ENCODE data around the gene PHC3. TPM values are rescaled to one million over a fixed set of nuclear protein-coding genes. Genes with fewer than 3 reads are reported as not detected.
A peak's percentile ranks its signal among the peaks of the same experiment; 100 is the strongest.

Gene PHC3
- polyA plus RNA-seq, 1 donor: 26.6 TPM

GRCh38 chr3:170079536-170080165, 101.9 kb downstream of the PHC3 start:
- Histone ChIP-seq H3K4me3 (ENCODE audit: low read length) (no peak overlapping the region), H3K27me3 (ENCODE audit: control insufficient read depth, insufficient read depth, low read length) (no peaks in the 10 kb centered on the region), H3K36me3 (ENCODE audit: control insufficient read depth, insufficient read depth, low read length) (peaks cover 17% of the 10 kb centered on the region), H3K27ac (ENCODE audit: low read length) (peak overlapping the region; percentile 95), H3K4me1 (ENCODE audit: control insufficient read depth, insufficient read depth, low read length) (peaks cover 49% of the 10 kb centered on the region), H3K9me3 (ENCODE audit: control insufficient read depth, low read depth, low read length) (no peaks in the 10 kb centered on the region)
- DNase-seq: peak in 1 of 2 donors; percentile 64
- WGBS (ENCODE audit: insufficient coverage, low lambda C conversion rate): no CpG with 5 or more reads among the region's 2 CpGs

GRCh38 chr3:170078620-170079281, 102.8 kb downstream of the PHC3 start:
- Histone ChIP-seq H3K27ac (ENCODE audit: low read length) (peak overlapping the region; percentile 95), H3K27me3 (ENCODE audit: control insufficient read depth, insufficient read depth, low read length) (no peaks in the 10 kb centered on the region), H3K9me3 (ENCODE audit: control insufficient read depth, low read depth, low read length) (no peaks in the 10 kb centered on the region), H3K4me1 (ENCODE audit: control insufficient read depth, insufficient read depth, low read length) (peaks cover 49% of the 10 kb centered on the region), H3K4me3 (ENCODE audit: low read length) (no peak overlapping the region), H3K36me3 (ENCODE audit: control insufficient read depth, insufficient read depth, low read length) (peaks cover 17% of the 10 kb centered on the region)
- peak; percentile 67 to 86 for DNase-seq
- no CpG with 5 or more reads among the region's 13 CpGs for WGBS (ENCODE audit: insufficient coverage, low lambda C conversion rate)

GRCh38 chr3:170077361-170077760, 104.2 kb downstream of the PHC3 start:
- peaks cover 49% of the 10 kb centered on the region for H3K4me1 ChIP-seq (ENCODE audit: control insufficient read depth, insufficient read depth, low read length)
- DNase-seq: peak; percentile 73 to 92
- no peak overlapping the region for H3K4me3 ChIP-seq (ENCODE audit: low read length)
- peak overlapping the region; percentile 95 for H3K27ac ChIP-seq (ENCODE audit: low read length)
- peaks cover 8% of the 10 kb centered on the region for H3K36me3 ChIP-seq (ENCODE audit: control insufficient read depth, insufficient read depth, low read length)
- no CpG with 5 or more reads among the region's 10 CpGs for WGBS (ENCODE audit: insufficient coverage, low lambda C conversion rate)
- no peaks in the 10 kb centered on the region for H3K27me3 ChIP-seq (ENCODE audit: control insufficient read depth, insufficient read depth, low read length)
- H3K9me3 ChIP-seq (ENCODE audit: control insufficient read depth, low read depth, low read length): no peaks in the 10 kb centered on the region

DNA sequence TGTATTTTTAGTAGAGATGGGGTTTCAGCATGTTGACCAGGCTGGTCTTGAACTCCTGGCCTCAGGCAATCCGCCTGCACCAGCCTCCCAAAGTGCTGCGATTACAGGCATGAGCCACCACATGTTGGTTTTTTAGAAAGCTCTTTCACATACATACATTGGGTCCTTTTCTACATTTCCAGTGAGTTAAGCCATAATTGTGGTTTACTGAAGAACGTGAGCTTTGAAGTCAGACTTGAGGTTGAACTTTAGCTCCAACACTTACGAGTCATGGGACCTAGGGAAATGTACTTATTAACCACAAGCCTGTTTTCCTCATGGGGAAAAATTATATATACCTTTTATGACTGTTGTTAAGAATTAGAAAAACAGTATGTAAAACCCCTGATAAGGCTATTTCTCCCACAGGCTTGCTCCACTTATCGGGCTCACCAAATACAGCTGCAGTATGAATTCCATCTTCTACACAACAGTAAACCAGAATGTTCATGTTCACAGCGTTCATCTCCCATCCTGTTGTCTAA, 104.8 kb downstream of the PHC3 start:
- WGBS (ENCODE audit: insufficient coverage, low lambda C conversion rate): 0% methylated on average over 1 of the region's 6 CpGs
- peaks cover 49% of the 10 kb centered on the region for H3K4me1 ChIP-seq (ENCODE audit: control insufficient read depth, insufficient read depth, low read length)
- H3K27ac ChIP-seq (ENCODE audit: low read length): peak overlapping the region; percentile 95
- H3K27me3 ChIP-seq (ENCODE audit: control insufficient read depth, insufficient read depth, low read length): no peaks in the 10 kb centered on the region
- DNase-seq: peak; percentile 87 to 95
- H3K9me3 ChIP-seq (ENCODE audit: control insufficient read depth, low read depth, low read length): no peaks in the 10 kb centered on the region
- peaks cover 6% of the 10 kb centered on the region for H3K36me3 ChIP-seq (ENCODE audit: control insufficient read depth, insufficient read depth, low read length)
- no peak overlapping the region for H3K4me3 ChIP-seq (ENCODE audit: low read length)

- 40% methylated on average over 1 of the region's 4 CpGs for WGBS (ENCODE audit: insufficient coverage, low lambda C conversion rate)
- peaks cover 47% of the 10 kb centered on the region for H3K4me1 ChIP-seq (ENCODE audit: control insufficient read depth, insufficient read depth, low read length)
- no peaks in the 10 kb centered on the region for H3K9me3 ChIP-seq (ENCODE audit: control insufficient read depth, low read depth, low read length)
- peak in 1 of 2 donors; percentile 60 for DNase-seq
- H3K36me3 ChIP-seq (ENCODE audit: control insufficient read depth, insufficient read depth, low read length): peaks cover 8% of the 10 kb centered on the region
- peak overlapping the region; percentile 95 for H3K27ac ChIP-seq (ENCODE audit: low read length)
- H3K4me3 ChIP-seq (ENCODE audit: low read length): no peak overlapping the region
- H3K27me3 ChIP-seq (ENCODE audit: control insufficient read depth, insufficient read depth, low read length): no peaks in the 10 kb centered on the region
Measured at GRCh38 chr3:170075441-170076091, 106.0 kb downstream of the PHC3 start.

- Histone ChIP-seq H3K9me3 (ENCODE audit: control insufficient read depth, low read depth, low read length) (no peaks in the 10 kb centered on the region), H3K36me3 (ENCODE audit: control insufficient read depth, insufficient read depth, low read length) (peaks cover 43% of the 10 kb centered on the region), H3K4me1 (ENCODE audit: control insufficient read depth, insufficient read depth, low read length) (no peaks in the 10 kb centered on the region), H3K27me3 (ENCODE audit: control insufficient read depth, insufficient read depth, low read length) (no peaks in the 10 kb centered on the region), H3K4me3 (ENCODE audit: low read length) (no peak overlapping the region), H3K27ac (ENCODE audit: low read length) (no peak overlapping the region)
- WGBS (ENCODE audit: insufficient coverage, low lambda C conversion rate): no CpG with 5 or more reads among the region's 18 CpGs
- DNase-seq: no peak
Measured at GRCh38 chr3:170064108-170064507, 117.4 kb downstream of the PHC3 start.

- Histone ChIP-seq H3K4me1 (ENCODE audit: control insufficient read depth, insufficient read depth, low read length) (no peaks in the 10 kb centered on the region), H3K9me3 (ENCODE audit: control insufficient read depth, low read depth, low read length) (no peaks in the 10 kb centered on the region), H3K27me3 (ENCODE audit: control insufficient read depth, insufficient read depth, low read length) (no peaks in the 10 kb centered on the region), H3K36me3 (ENCODE audit: control insufficient read depth, insufficient read depth, low read length) (peaks cover 40% of the 10 kb centered on the region), H3K27ac (ENCODE audit: low read length) (no peak overlapping the region), H3K4me3 (ENCODE audit: low read length) (no peak overlapping the region)
- WGBS (ENCODE audit: insufficient coverage, low lambda C conversion rate): 90% methylated on average over 2 of the region's 15 CpGs
- DNase-seq: no peak
Measured at GRCh38 chr3:170063691-170064090, 117.8 kb downstream of the PHC3 start.

GRCh38 chr3:170062769-170063168, 118.8 kb downstream of the PHC3 start:
- Histone ChIP-seq H3K4me3 (ENCODE audit: low read length) (no peak overlapping the region), H3K9me3 (ENCODE audit: control insufficient read depth, low read depth, low read length) (no peaks in the 10 kb centered on the region), H3K4me1 (ENCODE audit: control insufficient read depth, insufficient read depth, low read length) (no peaks in the 10 kb centered on the region), H3K36me3 (ENCODE audit: control insufficient read depth, insufficient read depth, low read length) (peaks cover 43% of the 10 kb centered on the region), H3K27me3 (ENCODE audit: control insufficient read depth, insufficient read depth, low read length) (no peaks in the 10 kb centered on the region), H3K27ac (ENCODE audit: low read length) (no peak overlapping the region)
- whole genome bisulfite sequencing (ENCODE audit: insufficient coverage, low lambda C conversion rate): 100% methylated on average over 1 of the region's 16 CpGs
- no peak for DNase-seq

GRCh38 chr3:170062068-170062467, 119.5 kb downstream of the PHC3 start:
- Histone ChIP-seq H3K4me1 (ENCODE audit: control insufficient read depth, insufficient read depth, low read length) (no peaks in the 10 kb centered on the region), H3K27me3 (ENCODE audit: control insufficient read depth, insufficient read depth, low read length) (no peaks in the 10 kb centered on the region), H3K9me3 (ENCODE audit: control insufficient read depth, low read depth, low read length) (no peaks in the 10 kb centered on the region), H3K27ac (ENCODE audit: low read length) (no peak overlapping the region), H3K4me3 (ENCODE audit: low read length) (no peak overlapping the region), H3K36me3 (ENCODE audit: control insufficient read depth, insufficient read depth, low read length) (peaks cover 48% of the 10 kb centered on the region)
- no peak for DNase-seq
- WGBS (ENCODE audit: insufficient coverage, low lambda C conversion rate): no CpG with 5 or more reads among the region's 20 CpGs

- Histone ChIP-seq H3K9me3 (ENCODE audit: control insufficient read depth, low read depth, low read length) (no peaks in the 10 kb centered on the region), H3K36me3 (ENCODE audit: control insufficient read depth, insufficient read depth, low read length) (peaks cover 41% of the 10 kb centered on the region), H3K27me3 (ENCODE audit: control insufficient read depth, insufficient read depth, low read length) (no peaks in the 10 kb centered on the region), H3K27ac (ENCODE audit: low read length) (no peak overlapping the region), H3K4me3 (ENCODE audit: low read length) (no peak overlapping the region), H3K4me1 (ENCODE audit: control insufficient read depth, insufficient read depth, low read length) (no peaks in the 10 kb centered on the region)
- DNase-seq: no peak
- WGBS (ENCODE audit: insufficient coverage, low lambda C conversion rate): no CpG with 5 or more reads among the region's 1 CpG
Measured at GRCh38 chr3:170059447-170059846, 122.1 kb downstream of the PHC3 start.

Measured in large intestine (tissue), 3 donors.